ENCODE measurements around the gene ACAD9. TPM values are rescaled to one million over a fixed set of nuclear protein-coding genes. Genes with fewer than 3 reads are reported as not detected.

ACAD9 gene
- total and polyA plus RNA-seq, 9 of the 15 experiments (the other 6 are each of a cell fraction or from before 2014, with no cell fraction given) = 10.2 to 32.6 (median 22.8) TPM

DNA sequence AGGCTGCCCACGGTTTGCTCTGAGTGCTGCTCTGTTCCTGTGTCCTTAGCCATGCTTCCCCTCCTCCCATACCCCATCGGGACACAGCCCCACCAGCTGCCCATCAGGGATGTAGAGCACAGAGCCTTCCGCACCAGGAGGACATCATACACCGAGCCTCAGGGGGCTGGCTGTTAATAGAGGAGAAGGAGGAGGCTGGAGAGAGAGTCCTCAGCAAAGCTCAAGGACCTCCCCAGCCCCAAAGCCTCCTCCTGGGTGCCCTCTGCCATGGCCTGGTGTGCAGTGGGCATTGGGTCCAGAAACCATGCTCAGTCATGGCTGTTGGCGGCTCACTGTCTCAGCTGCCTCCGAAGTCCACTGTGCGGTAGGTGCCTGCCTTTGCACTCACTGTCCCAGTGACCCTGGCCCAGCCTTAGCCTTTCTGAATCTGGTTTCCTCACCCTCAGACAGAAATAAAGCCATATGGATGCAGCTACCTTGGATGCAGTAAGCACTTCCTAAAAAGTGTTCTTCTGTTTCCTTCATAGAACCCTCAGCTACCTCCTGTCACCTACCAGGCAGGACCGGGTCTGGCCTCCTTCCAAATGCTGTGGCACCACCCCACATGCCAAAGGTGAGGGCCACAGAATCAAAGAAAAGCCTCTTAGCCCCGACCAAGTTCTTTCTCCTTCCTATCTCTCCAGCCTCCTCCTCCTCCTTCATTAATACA is 53.9 kb downstream of the ACAD9 start (continued):
- TF ChIP-seq, protein P1, sequence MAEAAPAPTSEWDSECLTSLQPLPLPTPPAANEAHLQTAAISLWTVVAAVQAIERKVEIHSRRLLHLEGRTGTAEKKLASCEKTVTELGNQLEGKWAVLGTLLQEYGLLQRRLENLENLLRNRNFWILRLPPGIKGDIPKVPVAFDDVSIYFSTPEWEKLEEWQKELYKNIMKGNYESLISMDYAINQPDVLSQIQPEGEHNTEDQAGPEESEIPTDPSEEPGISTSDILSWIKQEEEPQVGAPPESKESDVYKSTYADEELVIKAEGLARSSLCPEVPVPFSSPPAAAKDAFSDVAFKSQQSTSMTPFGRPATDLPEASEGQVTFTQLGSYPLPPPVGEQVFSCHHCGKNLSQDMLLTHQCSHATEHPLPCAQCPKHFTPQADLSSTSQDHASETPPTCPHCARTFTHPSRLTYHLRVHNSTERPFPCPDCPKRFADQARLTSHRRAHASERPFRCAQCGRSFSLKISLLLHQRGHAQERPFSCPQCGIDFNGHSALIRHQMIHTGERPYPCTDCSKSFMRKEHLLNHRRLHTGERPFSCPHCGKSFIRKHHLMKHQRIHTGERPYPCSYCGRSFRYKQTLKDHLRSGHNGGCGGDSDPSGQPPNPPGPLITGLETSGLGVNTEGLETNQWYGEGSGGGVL (CRISPR knock-in tag; IDR thresholded peaks at IDR 0.05) = no peak
- TF ChIP-seq ZNF668 (CRISPR knock-in tag; IDR thresholded peaks at IDR 0.05) (no peak), TAF15 (IDR thresholded peaks at IDR 0.05; ENCODE audit: low read depth, low read length) (no peak), ZNF699 (CRISPR knock-in tag; IDR thresholded peaks at IDR 0.05; ENCODE audit: insufficient replicate concordance) (no peak), GATAD2B (IDR thresholded peaks at IDR 0.05; ENCODE audit: borderline replicate concordance) (no peak)

DNA sequence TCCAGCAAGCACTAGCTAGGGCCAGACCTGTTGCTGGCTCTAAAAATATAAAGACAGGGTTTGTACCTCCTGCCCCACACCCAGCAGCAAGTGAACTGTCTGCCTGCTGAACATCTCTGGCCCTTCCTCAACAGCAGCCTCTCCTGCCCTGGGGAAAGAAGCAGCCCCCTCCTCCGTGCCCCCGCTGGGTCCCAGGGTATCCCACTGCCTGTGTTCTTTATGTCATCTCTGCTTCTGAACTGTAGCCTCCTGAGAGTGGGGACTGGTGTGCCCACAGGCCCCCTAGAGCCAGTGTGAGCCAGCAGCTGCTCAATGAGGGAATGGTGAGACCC is 54.5 kb downstream of the ACAD9 start:
- POLR2A ChIA-PET = interaction anchor here (1.2 kb wide), 1 partner anchor 11 kb away, joined by 3 read pairs; no protein-coding TSS in a partner anchor
- no peaks in the 10 kb centered on the region for H3K9me1 ChIP-seq (ENCODE audit: control insufficient read depth, insufficient read depth, low read length)

More for the DNA sequence above, 54.5 kb downstream of the ACAD9 start:
- DNase-seq (ENCODE audit: extremely low read depth in 1 of 4, low spot score in 3 of 4) = no peak
- 0% methylated on average over 1 of the region's 2 CpGs for WGBS (ENCODE audit: insufficient coverage, low coverage, missing lambda C conversion rate)
- no TSS peak for BruUV-seq (replicated peaks)
- H3K27me3 ChIP-seq (ENCODE audit: control insufficient read depth in 2 of 2, insufficient read depth in 2 of 2, low read length in 2 of 2) = peaks cover 8 to 41% of the 10 kb centered on the region in 2 experiments; a peak in 4 of 5 replicates
- FAIRE-seq = no peak
- no peak overlapping the region for H2AFZ ChIP-seq (ENCODE audit: low read depth, low read length)
- H3K79me2 ChIP-seq (ENCODE audit: control insufficient read depth, insufficient read depth, low read length) = no peaks in the 10 kb centered on the region
- no peak overlapping the region for H3K4me2 ChIP-seq (ENCODE audit: insufficient read depth, low read length)
- no peak overlapping the region for H3K27ac ChIP-seq (ENCODE audit: extremely low read depth, low read depth, low read length)
- peaks cover 0 to 4% of the 10 kb centered on the region in 2 experiments; a peak in 2 of 5 replicates for H3K4me1 ChIP-seq (replicated peaks in 1 of 2; ENCODE audit: control insufficient read depth in 2 of 2, insufficient read depth in 2 of 2, low read length in 2 of 2)
- H4K20me1 ChIP-seq (replicated peaks; ENCODE audit: control insufficient read depth, insufficient read depth, low read length) = no peaks in the 10 kb centered on the region
- no peak overlapping the region for H3K4me3 ChIP-seq
- H3K36me3 ChIP-seq (ENCODE audit: control insufficient read depth, insufficient read depth, low read length) = no peaks in the 10 kb centered on the region
- H3K9ac ChIP-seq (ENCODE audit: insufficient read depth in 1 of 2, low read depth in 2 of 2, low read length in 2 of 2) = no peak overlapping the region; a peak in 1 of 4 replicates
- CTCF ChIA-PET (ENCODE audit: low intra/inter-chr PET ratio) = no interaction called here
- no peak for ATAC-seq
- H3K9me3 ChIP-seq (replicated peaks; ENCODE audit: control insufficient read depth, insufficient read depth, low read depth, low read length) = peaks cover 3% of the 10 kb centered on the region; the same call in 1 of the 2 replicates
- in situ Hi-C loops (cut with MboI) = no loop called here
- no peak for TF ChIP-seq SMARCB1 (IDR thresholded peaks at IDR 0.05; ENCODE audit: insufficient read length, low read depth)
- no peak for TF ChIP-seq POLR2AphosphoS5 (IDR thresholded peaks at IDR 0.05; ENCODE audit: control insufficient read depth, insufficient read depth, low read depth, low read length)
- no peak for TF ChIP-seq IRF2 (CRISPR knock-in tag; IDR thresholded peaks at IDR 0.05)
- TF ChIP-seq BCOR (IDR thresholded peaks at IDR 0.05) = no peak
- TF ChIP-seq TOE1 (IDR thresholded peaks at IDR 0.05; ENCODE audit: borderline replicate concordance) = no peak
- no peak for TF ChIP-seq TOE1 (CRISPR knock-in tag; IDR thresholded peaks at IDR 0.05; ENCODE audit: borderline replicate concordance, low read depth)
- TF ChIP-seq ZNF766 (CRISPR knock-in tag; conservative IDR thresholded peaks at IDR 0.05) = no peak
- TF ChIP-seq FOXK1 (CRISPR knock-in tag; IDR thresholded peaks at IDR 0.05; ENCODE audit: borderline replicate concordance) = no peak
- TF ChIP-seq NUFIP1 (IDR thresholded peaks at IDR 0.05; ENCODE audit: partially characterized antibody) = no peak
- no peak for TF ChIP-seq SRSF1 (IDR thresholded peaks at IDR 0.05; ENCODE audit: low read depth, low read length)
- no peak for TF ChIP-seq IFI16 (CRISPR knock-in tag; IDR thresholded peaks at IDR 0.05)
- intact Hi-C loops (cut with micrococcal nuclease) = no loop called here
